HEK293 (cell line): ENCODE data around the gene IL17REL.
A peak's percentile ranks its signal among the peaks of the same experiment; 100 is the strongest.

ENCODE experiments used
- GLIS2 ChIP-seq: fragments of 450-650 bp; formaldehyde crosslinking; IDR thresholded peaks from 2 replicates; pipeline ENCODE4 v1.5.1; 2016; ENCODE audit warnings: missing biosample characterization, missing genetic modification characterization
- HOXA7 ChIP-seq: sonication (generic); formaldehyde crosslinking; IDR thresholded peaks from 2 replicates; pipeline ENCODE4 v1.8.1; 2022; ENCODE audit warnings: missing genetic modification reagents, borderline replicate concordance
- KLF16 ChIP-seq: fragments of 450-650 bp; formaldehyde crosslinking; IDR thresholded peaks from 2 replicates; pipeline ENCODE4 v1.5.1; 2017; ENCODE audit warnings: missing biosample characterization, missing genetic modification characterization
- YY2 ChIP-seq: fragments of 450-650 bp; formaldehyde crosslinking; IDR thresholded peaks from 2 replicates; pipeline ENCODE4 v1.5.1; 2016; ENCODE audit warnings: missing biosample characterization, missing genetic modification characterization
- ZBTB1 ChIP-seq: fragments of 450-650 bp; formaldehyde crosslinking; IDR thresholded peaks from 2 replicates; pipeline ENCODE4 v1.5.1; 2016; ENCODE audit warnings: missing biosample characterization, missing genetic modification characterization
- ZFP69B ChIP-seq: fragments of 450-650 bp; formaldehyde crosslinking; IDR thresholded peaks from 2 replicates; pipeline ENCODE4 v1.5.1; 2016; ENCODE audit warnings: missing biosample characterization, missing genetic modification characterization
- ZNF10 ChIP-seq: fragments of 450-650 bp; formaldehyde crosslinking; IDR thresholded peaks from 2 replicates; pipeline ENCODE4 v1.5.1; 2017; ENCODE audit warnings: missing biosample characterization, missing genetic modification characterization
- ZNF2 ChIP-seq: fragments of 450-650 bp; formaldehyde crosslinking; IDR thresholded peaks from 2 replicates; pipeline ENCODE4 v1.5.1; 2016; ENCODE audit warnings: missing biosample characterization, missing genetic modification characterization
- ZNF23 ChIP-seq: fragments of 450-650 bp; formaldehyde crosslinking; IDR thresholded peaks from 2 replicates; pipeline ENCODE4 v1.5.1; 2016; ENCODE audit warnings: missing biosample characterization, missing genetic modification characterization, borderline replicate concordance
- ZNF248 ChIP-seq: fragments of 450-650 bp; formaldehyde crosslinking; IDR thresholded peaks from 2 replicates; pipeline ENCODE4 v1.5.1; 2017; ENCODE audit warnings: missing biosample characterization, missing genetic modification characterization
- ZNF404 ChIP-seq: fragments of 450-650 bp; formaldehyde crosslinking; IDR thresholded peaks from 2 replicates; pipeline ENCODE4 v1.5.1; 2017; ENCODE audit warnings: missing biosample characterization, missing genetic modification characterization
- ZNF747 ChIP-seq: fragments of 450-650 bp; formaldehyde crosslinking; IDR thresholded peaks from 2 replicates; pipeline ENCODE4 v1.5.1; 2016; ENCODE audit warnings: missing biosample characterization, missing genetic modification characterization
- ZNF792 ChIP-seq: fragments of 450-650 bp; formaldehyde crosslinking; IDR thresholded peaks from 2 replicates; pipeline ENCODE4 v1.5.1; 2016; ENCODE audit warnings: missing biosample characterization, missing genetic modification characterization
- TF ChIP-seq, protein P1 (sequence below): fragments of 450-650 bp; formaldehyde crosslinking; IDR thresholded peaks from 2 replicates; pipeline ENCODE4 v1.5.1; 2016; ENCODE audit warnings: missing biosample characterization, missing genetic modification characterization
- TF ChIP-seq, protein P2 (sequence below): fragments of 450-650 bp; formaldehyde crosslinking; conservative IDR thresholded peaks from 2 replicates; pipeline ENCODE4 v1.5.1; 2016; ENCODE audit warnings: low read depth, missing biosample characterization, missing genetic modification characterization
- TF ChIP-seq, protein P3 (sequence below): fragments of 450-650 bp; formaldehyde crosslinking; IDR thresholded peaks from 2 replicates; pipeline ENCODE4 v1.5.1; 2016; ENCODE audit warnings: missing biosample characterization, missing genetic modification characterization
- TF ChIP-seq, protein P4 (sequence below): sonication (generic); formaldehyde crosslinking; IDR thresholded peaks from 2 replicates; pipeline ENCODE4 v1.8.1; 2022; ENCODE audit warnings: mild to moderate bottlenecking, moderate library complexity, missing genetic modification reagents
- TF ChIP-seq, protein P5 (sequence below): fragments of 450-650 bp; formaldehyde crosslinking; IDR thresholded peaks from 2 replicates; pipeline ENCODE4 v1.5.1; 2016; ENCODE audit warnings: missing biosample characterization, missing genetic modification characterization, borderline replicate concordance
- TF ChIP-seq, protein P6 (sequence below): fragments of 450-650 bp; formaldehyde crosslinking; IDR thresholded peaks from 2 replicates; pipeline ENCODE4 v1.5.1; 2016; ENCODE audit warnings: missing biosample characterization, missing genetic modification characterization
- TF ChIP-seq, protein P7 (sequence below): fragments of 450-650 bp; formaldehyde crosslinking; IDR thresholded peaks from 2 replicates; pipeline ENCODE4 v1.5.1; 2016; ENCODE audit warnings: missing biosample characterization, missing genetic modification characterization

Gene IL17REL

DNA sequence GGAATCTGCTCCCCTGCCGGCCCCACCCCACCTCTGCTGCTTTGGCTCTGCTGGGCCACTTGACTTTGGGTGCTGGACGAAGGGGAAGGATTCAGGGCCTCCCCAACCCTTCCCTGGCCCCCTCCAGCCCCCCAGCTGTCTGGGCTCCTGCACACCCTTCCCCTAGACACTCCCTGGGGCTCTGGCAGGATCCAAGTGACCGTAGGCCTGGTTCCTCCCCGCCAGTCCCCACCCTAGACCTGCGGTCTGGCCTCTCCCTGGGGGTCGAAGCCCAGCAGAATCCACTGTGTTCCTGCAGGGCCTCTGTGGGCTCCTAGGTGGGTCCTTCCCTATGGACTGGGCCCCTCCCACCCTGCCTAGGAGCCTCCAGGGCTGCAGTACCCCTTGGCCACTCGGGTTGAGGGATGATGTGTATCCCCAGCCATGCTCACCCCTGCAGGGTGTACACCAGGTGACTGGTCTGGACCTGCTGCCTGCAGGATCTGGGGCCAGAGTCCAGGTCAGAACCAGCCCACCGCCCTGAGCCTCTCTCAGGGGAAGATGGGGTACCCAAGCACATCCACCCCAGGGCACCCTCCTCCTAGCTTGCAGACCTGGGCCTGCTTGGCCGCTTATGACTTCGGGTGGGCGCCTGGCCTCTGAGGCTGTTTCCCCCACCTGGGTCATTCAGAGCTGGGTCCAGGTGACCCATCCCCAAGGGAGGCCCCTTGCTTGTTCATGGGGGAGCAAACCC lies 46.4 kb downstream of the IL17REL start (continued):
- TF ChIP-seq GLIS2 (tag by site-specific recombination) = peak; percentile 77
- no peak for TF ChIP-seq ZNF10
- no peak for TF ChIP-seq ZNF404
- TF ChIP-seq, protein P1, sequence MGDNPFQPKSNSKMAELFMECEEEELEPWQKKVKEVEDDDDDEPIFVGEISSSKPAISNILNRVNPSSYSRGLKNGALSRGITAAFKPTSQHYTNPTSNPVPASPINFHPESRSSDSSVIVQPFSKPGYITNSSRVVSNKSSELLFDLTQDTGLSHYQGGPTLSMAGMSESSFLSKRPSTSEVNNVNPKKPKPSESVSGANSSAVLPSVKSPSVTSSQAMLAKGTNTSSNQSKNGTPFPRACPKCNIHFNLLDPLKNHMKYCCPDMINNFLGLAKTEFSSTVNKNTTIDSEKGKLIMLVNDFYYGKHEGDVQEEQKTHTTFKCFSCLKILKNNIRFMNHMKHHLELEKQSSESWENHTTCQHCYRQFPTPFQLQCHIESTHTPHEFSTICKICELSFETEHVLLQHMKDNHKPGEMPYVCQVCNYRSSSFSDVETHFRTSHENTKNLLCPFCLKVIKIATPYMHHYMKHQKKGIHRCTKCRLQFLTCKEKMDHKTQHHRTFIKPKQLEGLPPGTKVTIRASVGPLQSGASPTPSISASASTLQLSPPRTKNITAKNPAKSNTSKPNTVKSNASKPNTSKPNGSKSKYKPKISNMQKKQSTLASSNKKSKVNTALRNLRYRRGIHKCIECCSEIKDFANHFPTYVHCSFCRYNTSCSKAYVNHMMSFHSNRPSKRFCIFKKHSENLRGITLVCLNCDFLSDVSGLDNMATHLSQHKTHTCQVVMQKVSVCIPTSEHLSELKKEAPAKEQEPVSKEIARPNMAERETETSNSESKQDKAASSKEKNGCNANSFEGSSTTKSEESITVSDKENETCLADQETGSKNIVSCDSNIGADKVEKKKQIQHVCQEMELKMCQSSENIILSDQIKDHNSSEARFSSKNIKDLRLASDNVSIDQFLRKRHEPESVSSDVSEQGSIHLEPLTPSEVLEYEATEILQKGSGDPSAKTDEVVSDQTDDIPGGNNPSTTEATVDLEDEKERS = no peak
- TF ChIP-seq, protein P2, sequence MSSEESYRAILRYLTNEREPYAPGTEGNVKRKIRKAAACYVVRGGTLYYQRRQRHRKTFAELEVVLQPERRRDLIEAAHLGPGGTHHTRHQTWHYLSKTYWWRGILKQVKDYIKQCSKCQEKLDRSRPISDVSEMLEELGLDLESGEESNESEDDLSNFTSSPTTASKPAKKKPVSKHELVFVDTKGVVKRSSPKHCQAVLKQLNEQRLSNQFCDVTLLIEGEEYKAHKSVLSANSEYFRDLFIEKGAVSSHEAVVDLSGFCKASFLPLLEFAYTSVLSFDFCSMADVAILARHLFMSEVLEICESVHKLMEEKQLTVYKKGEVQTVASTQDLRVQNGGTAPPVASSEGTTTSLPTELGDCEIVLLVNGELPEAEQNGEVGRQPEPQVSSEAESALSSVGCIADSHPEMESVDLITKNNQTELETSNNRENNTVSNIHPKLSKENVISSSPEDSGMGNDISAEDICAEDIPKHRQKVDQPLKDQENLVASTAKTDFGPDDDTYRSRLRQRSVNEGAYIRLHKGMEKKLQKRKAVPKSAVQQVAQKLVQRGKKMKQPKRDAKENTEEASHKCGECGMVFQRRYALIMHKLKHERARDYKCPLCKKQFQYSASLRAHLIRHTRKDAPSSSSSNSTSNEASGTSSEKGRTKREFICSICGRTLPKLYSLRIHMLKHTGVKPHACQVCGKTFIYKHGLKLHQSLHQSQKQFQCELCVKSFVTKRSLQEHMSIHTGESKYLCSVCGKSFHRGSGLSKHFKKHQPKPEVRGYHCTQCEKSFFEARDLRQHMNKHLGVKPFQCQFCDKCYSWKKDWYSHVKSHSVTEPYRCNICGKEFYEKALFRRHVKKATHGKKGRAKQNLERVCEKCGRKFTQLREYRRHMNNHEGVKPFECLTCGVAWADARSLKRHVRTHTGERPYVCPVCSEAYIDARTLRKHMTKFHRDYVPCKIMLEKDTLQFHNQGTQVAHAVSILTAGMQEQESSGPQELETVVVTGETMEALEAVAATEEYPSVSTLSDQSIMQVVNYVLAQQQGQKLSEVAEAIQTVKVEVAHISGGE (tag by site-specific recombination) = no peak
- no peak for TF ChIP-seq KLF16
- TF ChIP-seq, protein P3, sequence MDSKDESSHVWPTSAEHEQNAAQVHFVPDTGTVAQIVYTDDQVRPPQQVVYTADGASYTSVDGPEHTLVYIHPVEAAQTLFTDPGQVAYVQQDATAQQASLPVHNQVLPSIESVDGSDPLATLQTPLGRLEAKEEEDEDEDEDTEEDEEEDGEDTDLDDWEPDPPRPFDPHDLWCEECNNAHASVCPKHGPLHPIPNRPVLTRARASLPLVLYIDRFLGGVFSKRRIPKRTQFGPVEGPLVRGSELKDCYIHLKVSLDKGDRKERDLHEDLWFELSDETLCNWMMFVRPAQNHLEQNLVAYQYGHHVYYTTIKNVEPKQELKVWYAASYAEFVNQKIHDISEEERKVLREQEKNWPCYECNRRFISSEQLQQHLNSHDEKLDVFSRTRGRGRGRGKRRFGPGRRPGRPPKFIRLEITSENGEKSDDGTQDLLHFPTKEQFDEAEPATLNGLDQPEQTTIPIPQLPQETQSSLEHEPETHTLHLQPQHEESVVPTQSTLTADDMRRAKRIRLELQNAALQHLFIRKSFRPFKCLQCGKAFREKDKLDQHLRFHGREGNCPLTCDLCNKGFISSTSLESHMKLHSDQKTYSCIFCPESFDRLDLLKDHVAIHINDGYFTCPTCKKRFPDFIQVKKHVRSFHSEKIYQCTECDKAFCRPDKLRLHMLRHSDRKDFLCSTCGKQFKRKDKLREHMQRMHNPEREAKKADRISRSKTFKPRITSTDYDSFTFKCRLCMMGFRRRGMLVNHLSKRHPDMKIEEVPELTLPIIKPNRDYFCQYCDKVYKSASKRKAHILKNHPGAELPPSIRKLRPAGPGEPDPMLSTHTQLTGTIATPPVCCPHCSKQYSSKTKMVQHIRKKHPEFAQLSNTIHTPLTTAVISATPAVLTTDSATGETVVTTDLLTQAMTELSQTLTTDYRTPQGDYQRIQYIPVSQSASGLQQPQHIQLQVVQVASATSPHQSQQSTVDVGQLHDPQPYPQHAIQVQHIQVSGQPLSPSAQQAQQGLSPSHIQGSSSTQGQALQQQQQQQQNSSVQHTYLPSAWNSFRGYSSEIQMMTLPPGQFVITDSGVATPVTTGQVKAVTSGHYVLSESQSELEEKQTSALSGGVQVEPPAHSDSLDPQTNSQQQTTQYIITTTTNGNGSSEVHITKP = peak; percentile 50
- no peak for TF ChIP-seq YY2 (tag by site-specific recombination)
- TF ChIP-seq ZNF747 = no peak
- no peak for TF ChIP-seq ZFP69B
- TF ChIP-seq, protein P4, sequence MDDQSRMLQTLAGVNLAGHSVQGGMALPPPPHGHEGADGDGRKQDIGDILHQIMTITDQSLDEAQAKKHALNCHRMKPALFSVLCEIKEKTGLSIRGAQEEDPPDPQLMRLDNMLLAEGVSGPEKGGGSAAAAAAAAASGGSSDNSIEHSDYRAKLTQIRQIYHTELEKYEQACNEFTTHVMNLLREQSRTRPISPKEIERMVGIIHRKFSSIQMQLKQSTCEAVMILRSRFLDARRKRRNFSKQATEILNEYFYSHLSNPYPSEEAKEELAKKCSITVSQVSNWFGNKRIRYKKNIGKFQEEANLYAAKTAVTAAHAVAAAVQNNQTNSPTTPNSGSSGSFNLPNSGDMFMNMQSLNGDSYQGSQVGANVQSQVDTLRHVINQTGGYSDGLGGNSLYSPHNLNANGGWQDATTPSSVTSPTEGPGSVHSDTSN (CRISPR knock-in tag) = no peak
- TF ChIP-seq ZBTB1 (tag by site-specific recombination) = no peak
- TF ChIP-seq ZNF23 (tag by site-specific recombination) = no peak
- TF ChIP-seq, protein P5, sequence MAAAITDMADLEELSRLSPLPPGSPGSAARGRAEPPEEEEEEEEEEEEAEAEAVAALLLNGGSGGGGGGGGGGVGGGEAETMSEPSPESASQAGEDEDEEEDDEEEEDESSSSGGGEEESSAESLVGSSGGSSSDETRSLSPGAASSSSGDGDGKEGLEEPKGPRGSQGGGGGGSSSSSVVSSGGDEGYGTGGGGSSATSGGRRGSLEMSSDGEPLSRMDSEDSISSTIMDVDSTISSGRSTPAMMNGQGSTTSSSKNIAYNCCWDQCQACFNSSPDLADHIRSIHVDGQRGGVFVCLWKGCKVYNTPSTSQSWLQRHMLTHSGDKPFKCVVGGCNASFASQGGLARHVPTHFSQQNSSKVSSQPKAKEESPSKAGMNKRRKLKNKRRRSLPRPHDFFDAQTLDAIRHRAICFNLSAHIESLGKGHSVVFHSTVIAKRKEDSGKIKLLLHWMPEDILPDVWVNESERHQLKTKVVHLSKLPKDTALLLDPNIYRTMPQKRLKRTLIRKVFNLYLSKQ (tag by site-specific recombination) = no peak
- TF ChIP-seq, protein P6, sequence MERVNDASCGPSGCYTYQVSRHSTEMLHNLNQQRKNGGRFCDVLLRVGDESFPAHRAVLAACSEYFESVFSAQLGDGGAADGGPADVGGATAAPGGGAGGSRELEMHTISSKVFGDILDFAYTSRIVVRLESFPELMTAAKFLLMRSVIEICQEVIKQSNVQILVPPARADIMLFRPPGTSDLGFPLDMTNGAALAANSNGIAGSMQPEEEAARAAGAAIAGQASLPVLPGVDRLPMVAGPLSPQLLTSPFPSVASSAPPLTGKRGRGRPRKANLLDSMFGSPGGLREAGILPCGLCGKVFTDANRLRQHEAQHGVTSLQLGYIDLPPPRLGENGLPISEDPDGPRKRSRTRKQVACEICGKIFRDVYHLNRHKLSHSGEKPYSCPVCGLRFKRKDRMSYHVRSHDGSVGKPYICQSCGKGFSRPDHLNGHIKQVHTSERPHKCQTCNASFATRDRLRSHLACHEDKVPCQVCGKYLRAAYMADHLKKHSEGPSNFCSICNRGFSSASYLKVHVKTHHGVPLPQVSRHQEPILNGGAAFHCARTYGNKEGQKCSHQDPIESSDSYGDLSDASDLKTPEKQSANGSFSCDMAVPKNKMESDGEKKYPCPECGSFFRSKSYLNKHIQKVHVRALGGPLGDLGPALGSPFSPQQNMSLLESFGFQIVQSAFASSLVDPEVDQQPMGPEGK = peak; percentile 16; the same call in 1 of the 2 replicates
- no peak for TF ChIP-seq ZNF792
- no peak for TF ChIP-seq ZNF248 (tag by site-specific recombination)
- no peak for TF ChIP-seq ZNF2 (tag by site-specific recombination)
- TF ChIP-seq HOXA7 (CRISPR knock-in tag) = no peak
- TF ChIP-seq, protein P7, sequence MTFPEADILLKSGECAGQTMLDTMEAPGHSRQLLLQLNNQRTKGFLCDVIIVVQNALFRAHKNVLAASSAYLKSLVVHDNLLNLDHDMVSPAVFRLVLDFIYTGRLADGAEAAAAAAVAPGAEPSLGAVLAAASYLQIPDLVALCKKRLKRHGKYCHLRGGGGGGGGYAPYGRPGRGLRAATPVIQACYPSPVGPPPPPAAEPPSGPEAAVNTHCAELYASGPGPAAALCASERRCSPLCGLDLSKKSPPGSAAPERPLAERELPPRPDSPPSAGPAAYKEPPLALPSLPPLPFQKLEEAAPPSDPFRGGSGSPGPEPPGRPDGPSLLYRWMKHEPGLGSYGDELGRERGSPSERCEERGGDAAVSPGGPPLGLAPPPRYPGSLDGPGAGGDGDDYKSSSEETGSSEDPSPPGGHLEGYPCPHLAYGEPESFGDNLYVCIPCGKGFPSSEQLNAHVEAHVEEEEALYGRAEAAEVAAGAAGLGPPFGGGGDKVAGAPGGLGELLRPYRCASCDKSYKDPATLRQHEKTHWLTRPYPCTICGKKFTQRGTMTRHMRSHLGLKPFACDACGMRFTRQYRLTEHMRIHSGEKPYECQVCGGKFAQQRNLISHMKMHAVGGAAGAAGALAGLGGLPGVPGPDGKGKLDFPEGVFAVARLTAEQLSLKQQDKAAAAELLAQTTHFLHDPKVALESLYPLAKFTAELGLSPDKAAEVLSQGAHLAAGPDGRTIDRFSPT = no peak
